GM23338 (cell line): ENCODE data around the gene NUMB. TPM values are rescaled to one million over a fixed set of nuclear protein-coding genes. Genes with fewer than 3 reads are reported as not detected.

ENCODE experiments used
- ATAC-seq: fragments of 200-7000 bp; cut with Tn5 transposase; 3 replicates; pipeline ENCODE4 v1.9.1; 2020
- DNase-seq: peaks from one replicate; pipeline ENCODE4 v3.0.0-alpha.2; 2015; ENCODE audit warnings: low spot score
- H2AFZ ChIP-seq: fragments of 200-600 bp; sonication (generic); 2 replicates; pipeline ENCODE4 v1.8.0; 2016; ENCODE audit warnings: antibody characterized with exemption, mild to moderate bottlenecking, moderate library complexity
- H3F3A ChIP-seq: fragments of 200-600 bp; sonication (generic); replicated peaks from 2 replicates; pipeline ENCODE4 v1.8.0; 2017; ENCODE audit warnings: antibody characterized with exemption, mixed run types, low read depth
- H3K27ac ChIP-seq: fragments of 200-600 bp; sonication (generic); 2 replicates; pipeline ENCODE4 v1.6.1; 2016; ENCODE audit warnings: low read depth
- H3K27me3 ChIP-seq: fragments of 200-600 bp; sonication (generic); 2 replicates; pipeline ENCODE4 v1.8.0; 2016; ENCODE audit warnings: mild to moderate bottlenecking, mixed run types, moderate library complexity; ENCODE audit not compliant: insufficient read depth
- H3K36me3 ChIP-seq: fragments of 200-600 bp; sonication (generic); 2 replicates; pipeline ENCODE4 v1.8.0; 2016; ENCODE audit warnings: mild to moderate bottlenecking; ENCODE audit not compliant: insufficient read depth
- H3K4me1 ChIP-seq: fragments of 200-600 bp; sonication (generic); 2 replicates; pipeline ENCODE4 v1.8.0; 2016; ENCODE audit warnings: mild to moderate bottlenecking, moderate library complexity; ENCODE audit not compliant: insufficient read depth
- H3K4me2 ChIP-seq: fragments of 200-600 bp; sonication (generic); 2 replicates; pipeline ENCODE4 v1.7.1; 2017; ENCODE audit warnings: mixed run types
- H3K4me3 ChIP-seq: fragments of 200-600 bp; sonication (generic); 2 replicates; pipeline ENCODE4 v1.6.1; 2016; ENCODE audit warnings: mixed run types
- H3K79me2 ChIP-seq: fragments of 200-600 bp; sonication (generic); replicated peaks from 2 replicates; pipeline ENCODE4 v1.8.0; 2017; ENCODE audit warnings: mild to moderate bottlenecking; ENCODE audit not compliant: insufficient read depth
- H3K9me2 ChIP-seq: fragments of 200-600 bp; sonication (generic); 2 replicates; pipeline ENCODE4 v1.8.0; 2017; ENCODE audit not compliant: insufficient read depth
- H4K20me1 ChIP-seq: fragments of 200-600 bp; sonication (generic); replicated peaks from 2 replicates; pipeline ENCODE4 v1.8.0; 2017; ENCODE audit warnings: mild to moderate bottlenecking; ENCODE audit not compliant: insufficient read depth
- H3K27ac Mint-ChIP-seq: 2 replicates; pipeline ENCODE4 v1.8.0; 2020; ENCODE audit warnings: inconsistent platforms, mild to moderate bottlenecking, moderate library complexity, mixed read lengths
- H3K27me3 Mint-ChIP-seq: 3 replicates; pipeline ENCODE4 v1.8.0; 2022; ENCODE audit warnings: low read depth, mild to moderate bottlenecking, moderate library complexity, mixed read lengths, inconsistent platforms; ENCODE audit not compliant: insufficient read depth, poor library complexity
- H3K36me3 Mint-ChIP-seq: 3 replicates; pipeline ENCODE4 v1.8.0; 2021; ENCODE audit warnings: low read depth, mild to moderate bottlenecking, inconsistent platforms, moderate library complexity, mixed read lengths
- H3K4me1 Mint-ChIP-seq: 3 replicates; pipeline ENCODE4 v1.8.0; 2020; ENCODE audit warnings: mild to moderate bottlenecking, inconsistent platforms, mixed read lengths
- H3K4me3 Mint-ChIP-seq: 3 replicates; pipeline ENCODE4 v1.8.0; 2021; ENCODE audit warnings: moderate library complexity, mild to moderate bottlenecking, inconsistent platforms, mixed read lengths
- H3K9me3 Mint-ChIP-seq: 3 replicates; pipeline ENCODE4 v1.8.0; 2020; ENCODE audit warnings: moderate library complexity, mild to moderate bottlenecking, inconsistent platforms, mixed read lengths
- CREB1 ChIP-seq: fragments of 250-450 bp; sonication (Bioruptor Pico); IDR thresholded peaks from 2 replicates; pipeline ENCODE4 v1.5.0; 2020; ENCODE audit warnings: low read depth, mild to moderate bottlenecking, moderate library complexity
- EZH2 ChIP-seq: fragments of 200-600 bp; sonication (generic); IDR thresholded peaks from one replicate; pipeline ENCODE4 v1.8.0; 2017; ENCODE audit warnings: antibody characterized with exemption, mild to moderate bottlenecking, low read depth; ENCODE audit not compliant: unreplicated experiment
- JUNB ChIP-seq: IDR thresholded peaks from one replicate; pipeline ENCODE4 v1.6.1; 2016; ENCODE audit warnings: antibody characterized with exemption; ENCODE audit not compliant: unreplicated experiment
- NANOG ChIP-seq: IDR thresholded peaks from 2 replicates; pipeline ENCODE4 v1.6.1; 2016; ENCODE audit warnings: antibody characterized with exemption, borderline replicate concordance
- REST ChIP-seq: IDR thresholded peaks from one replicate; pipeline ENCODE4 v1.6.1; 2018; ENCODE audit warnings: antibody characterized with exemption; ENCODE audit not compliant: unreplicated experiment
- polyA plus RNA-seq: library from polyadenylated mRNA; unstranded; fragments of >200 nt; fragmentation: Nextera tagmentation; extraction: Ambion mirVana; gene quantifications from 2 replicates; pipeline ENCODE4 v1.2.1, GENCODE V29; 2016
- total RNA-seq: library from RNA; depleted of rRNA; stranded (reverse); fragments of >200 nt; shearing (Covaris generic); gene quantifications from 2 replicates; pipeline ENCODE4 v1.2.3, GENCODE V29; 2014
- TF ChIP-seq, protein P1 (sequence below): fragments of 250-450 bp; sonication (Bioruptor Pico); IDR thresholded peaks from 2 replicates; pipeline ENCODE4 v1.5.0; 2020; ENCODE audit warnings: mild to moderate bottlenecking, moderate library complexity
- TF ChIP-seq, protein P2 (sequence below): IDR thresholded peaks from 2 replicates; pipeline ENCODE4 v1.6.1; 2016; ENCODE audit warnings: antibody characterized with exemption

The NUMB gene
- total and polyA plus RNA-seq, 2 experiments from 2014 or later: 32.1 to 36.7 TPM

GRCh38 chr14:73239393-73240241 is 218.7 kb downstream of the NUMB start:
- peaks cover 42% of the 10 kb centered on the region for H3K4me1 ChIP-seq
- 0 out of 2 replicates have a peak, but pooled peaks cover 3% of the 10 kb centered on the region for H3K79me2 ChIP-seq
- Mint-ChIP-seq H3K4me1 (peaks cover 47% of the 10 kb centered on the region), H3K4me3 (peak overlapping the region; percentile 76), H3K27ac (no peak overlapping the region), H3K9me3 (no peaks in the 10 kb centered on the region; the same call in 2 of the 3 replicates), H3K27me3 (peaks cover 32% of the 10 kb centered on the region), H3K36me3 (peaks cover 2% of the 10 kb centered on the region; the same call in 1 of the 3 replicates)
- H2AFZ ChIP-seq: peak overlapping the region; percentile 86
- peak overlapping the region; percentile 96 for H3K4me2 ChIP-seq
- no peaks in the 10 kb centered on the region for H3K9me2 ChIP-seq
- H3K27me3 ChIP-seq: peaks cover 49% of the 10 kb centered on the region
- H3K27ac ChIP-seq: no peak overlapping the region
- DNase-seq (peak; percentile 77), ATAC-seq (peak; percentile 26)
- TF ChIP-seq, protein P1, sequence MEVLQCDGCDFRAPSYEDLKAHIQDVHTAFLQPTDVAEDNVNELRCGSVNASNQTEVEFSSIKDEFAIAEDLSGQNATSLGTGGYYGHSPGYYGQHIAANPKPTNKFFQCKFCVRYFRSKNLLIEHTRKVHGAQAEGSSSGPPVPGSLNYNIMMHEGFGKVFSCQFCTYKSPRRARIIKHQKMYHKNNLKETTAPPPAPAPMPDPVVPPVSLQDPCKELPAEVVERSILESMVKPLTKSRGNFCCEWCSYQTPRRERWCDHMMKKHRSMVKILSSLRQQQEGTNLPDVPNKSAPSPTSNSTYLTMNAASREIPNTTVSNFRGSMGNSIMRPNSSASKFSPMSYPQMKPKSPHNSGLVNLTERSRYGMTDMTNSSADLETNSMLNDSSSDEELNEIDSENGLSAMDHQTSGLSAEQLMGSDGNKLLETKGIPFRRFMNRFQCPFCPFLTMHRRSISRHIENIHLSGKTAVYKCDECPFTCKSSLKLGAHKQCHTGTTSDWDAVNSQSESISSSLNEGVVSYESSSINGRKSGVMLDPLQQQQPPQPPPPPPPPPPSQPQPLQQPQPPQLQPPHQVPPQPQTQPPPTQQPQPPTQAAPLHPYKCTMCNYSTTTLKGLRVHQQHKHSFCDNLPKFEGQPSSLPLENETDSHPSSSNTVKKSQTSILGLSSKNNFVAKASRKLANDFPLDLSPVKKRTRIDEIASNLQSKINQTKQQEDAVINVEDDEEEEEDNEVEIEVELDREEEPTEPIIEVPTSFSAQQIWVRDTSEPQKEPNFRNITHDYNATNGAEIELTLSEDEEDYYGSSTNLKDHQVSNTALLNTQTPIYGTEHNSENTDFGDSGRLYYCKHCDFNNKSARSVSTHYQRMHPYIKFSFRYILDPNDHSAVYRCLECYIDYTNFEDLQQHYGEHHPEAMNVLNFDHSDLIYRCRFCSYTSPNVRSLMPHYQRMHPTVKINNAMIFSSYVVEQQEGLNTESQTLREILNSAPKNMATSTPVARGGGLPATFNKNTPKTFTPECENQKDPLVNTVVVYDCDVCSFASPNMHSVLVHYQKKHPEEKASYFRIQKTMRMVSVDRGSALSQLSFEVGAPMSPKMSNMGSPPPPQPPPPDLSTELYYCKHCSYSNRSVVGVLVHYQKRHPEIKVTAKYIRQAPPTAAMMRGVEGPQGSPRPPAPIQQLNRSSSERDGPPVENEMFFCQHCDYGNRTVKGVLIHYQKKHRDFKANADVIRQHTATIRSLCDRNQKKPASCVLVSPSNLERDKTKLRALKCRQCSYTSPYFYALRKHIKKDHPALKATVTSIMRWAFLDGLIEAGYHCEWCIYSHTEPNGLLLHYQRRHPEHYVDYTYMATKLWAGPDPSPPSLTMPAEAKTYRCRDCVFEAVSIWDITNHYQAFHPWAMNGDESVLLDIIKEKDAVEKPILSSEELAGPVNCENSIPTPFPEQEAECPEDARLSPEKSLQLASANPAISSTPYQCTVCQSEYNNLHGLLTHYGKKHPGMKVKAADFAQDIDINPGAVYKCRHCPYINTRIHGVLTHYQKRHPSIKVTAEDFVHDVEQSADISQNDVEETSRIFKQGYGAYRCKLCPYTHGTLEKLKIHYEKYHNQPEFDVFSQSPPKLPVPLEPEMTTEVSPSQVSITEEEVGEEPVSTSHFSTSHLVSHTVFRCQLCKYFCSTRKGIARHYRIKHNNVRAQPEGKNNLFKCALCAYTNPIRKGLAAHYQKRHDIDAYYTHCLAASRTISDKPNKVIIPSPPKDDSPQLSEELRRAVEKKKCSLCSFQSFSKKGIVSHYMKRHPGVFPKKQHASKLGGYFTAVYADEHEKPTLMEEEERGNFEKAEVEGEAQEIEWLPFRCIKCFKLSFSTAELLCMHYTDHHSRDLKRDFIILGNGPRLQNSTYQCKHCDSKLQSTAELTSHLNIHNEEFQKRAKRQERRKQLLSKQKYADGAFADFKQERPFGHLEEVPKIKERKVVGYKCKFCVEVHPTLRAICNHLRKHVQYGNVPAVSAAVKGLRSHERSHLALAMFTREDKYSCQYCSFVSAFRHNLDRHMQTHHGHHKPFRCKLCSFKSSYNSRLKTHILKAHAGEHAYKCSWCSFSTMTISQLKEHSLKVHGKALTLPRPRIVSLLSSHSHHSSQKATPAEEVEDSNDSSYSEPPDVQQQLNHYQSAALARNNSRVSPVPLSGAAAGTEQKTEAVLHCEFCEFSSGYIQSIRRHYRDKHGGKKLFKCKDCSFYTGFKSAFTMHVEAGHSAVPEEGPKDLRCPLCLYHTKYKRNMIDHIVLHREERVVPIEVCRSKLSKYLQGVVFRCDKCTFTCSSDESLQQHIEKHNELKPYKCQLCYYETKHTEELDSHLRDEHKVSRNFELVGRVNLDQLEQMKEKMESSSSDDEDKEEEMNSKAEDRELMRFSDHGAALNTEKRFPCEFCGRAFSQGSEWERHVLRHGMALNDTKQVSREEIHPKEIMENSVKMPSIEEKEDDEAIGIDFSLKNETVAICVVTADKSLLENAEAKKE (CRISPR knock-in tag): no peak
- no peak for TF ChIP-seq CREB1 (CRISPR knock-in tag)
- H3K36me3 ChIP-seq: no peaks in the 10 kb centered on the region
- H4K20me1 ChIP-seq: peaks cover 3% of the 10 kb centered on the region; the same call in 1 of the 2 replicates
- peak overlapping the region; percentile 69 for H3K4me3 ChIP-seq
- H3F3A ChIP-seq: peaks cover 25% of the 10 kb centered on the region

GRCh38 chr14:73238941-73239340 is 219.4 kb downstream of the NUMB start:
- Histone ChIP-seq H3K4me3 (peak overlapping the region; percentile 69; the same call in 1 of the 2 replicates), H3K36me3 (no peaks in the 10 kb centered on the region), H3K27me3 (peaks cover 50% of the 10 kb centered on the region), H2AFZ (no peak overlapping the region), H3F3A (peaks cover 30% of the 10 kb centered on the region), H3K79me2 (0 out of 2 replicates have a peak, but pooled peaks cover 3% of the 10 kb centered on the region), H3K9me2 (no peaks in the 10 kb centered on the region), H3K4me2 (peak overlapping the region; percentile 96), H4K20me1 (0 out of 2 replicates have a peak, but pooled peaks cover 3% of the 10 kb centered on the region), H3K4me1 (peaks cover 49% of the 10 kb centered on the region), H3K27ac (no peak overlapping the region)
- Mint-ChIP-seq H3K9me3 (no peaks in the 10 kb centered on the region; the same call in 2 of the 3 replicates), H3K36me3 (peaks cover 2% of the 10 kb centered on the region; the same call in 1 of the 3 replicates), H3K27me3 (peaks cover 34% of the 10 kb centered on the region), H3K27ac (no peak overlapping the region), H3K4me3 (peak overlapping the region; percentile 76), H3K4me1 (peaks cover 53% of the 10 kb centered on the region)
- DNase-seq (no peak), ATAC-seq (no peak)
- TF ChIP-seq REST (no peak), JUNB (no peak), NANOG (no peak), EZH2 (no peak)
- TF ChIP-seq, protein P2, sequence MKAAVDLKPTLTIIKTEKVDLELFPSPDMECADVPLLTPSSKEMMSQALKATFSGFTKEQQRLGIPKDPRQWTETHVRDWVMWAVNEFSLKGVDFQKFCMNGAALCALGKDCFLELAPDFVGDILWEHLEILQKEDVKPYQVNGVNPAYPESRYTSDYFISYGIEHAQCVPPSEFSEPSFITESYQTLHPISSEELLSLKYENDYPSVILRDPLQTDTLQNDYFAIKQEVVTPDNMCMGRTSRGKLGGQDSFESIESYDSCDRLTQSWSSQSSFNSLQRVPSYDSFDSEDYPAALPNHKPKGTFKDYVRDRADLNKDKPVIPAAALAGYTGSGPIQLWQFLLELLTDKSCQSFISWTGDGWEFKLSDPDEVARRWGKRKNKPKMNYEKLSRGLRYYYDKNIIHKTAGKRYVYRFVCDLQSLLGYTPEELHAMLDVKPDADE: no peak
